Upper lobe of left lung (tissue), 6 donors: Measurements from ENCODE around the gene OLR1. TPM values are rescaled to one million over a fixed set of nuclear protein-coding genes. Genes with fewer than 3 reads are reported as not detected.
"Not testable (repeated sequence)": the region's sequence is repeated elsewhere in the genome, so short reads cannot be mapped to it uniquely, and the experiment has no call there.

ENCODE experiments used
- ATAC-seq, 2 donors: fragments of 200-7000 bp; cut with Tn5 transposase; one replicate each; pipeline ENCODE4 v1.9.1; 2022; ENCODE audit warnings: mild to moderate bottlenecking in 2 of 2, moderate library complexity in 2 of 2; ENCODE audit not compliant: low FRiP score in 2 of 2
- DNase-seq, 2 donors: peaks; one replicate each; pipeline ENCODE4 v3.0.0-alpha.2; 2019 to 2020
- H3K27ac ChIP-seq, 4 donors: fragments of 200-600 bp; sonication (generic); one replicate each; pipeline ENCODE4 v1.5.1; 2016 to 2019
- H3K27me3 ChIP-seq, 4 donors: fragments of 200-600 bp; sonication (generic); one replicate each; pipeline ENCODE4 v1.5.1; 2017 to 2019
- H3K36me3 ChIP-seq, 4 donors: fragments of 200-600 bp; sonication (generic); one replicate each; pipeline ENCODE4 v1.5.1; 2016 to 2019
- H3K4me1 ChIP-seq, 4 donors: fragments of 200-600 bp; sonication (generic); one replicate each; pipeline ENCODE4 v1.5.1; 2018 to 2019
- H3K4me3 ChIP-seq, 4 donors: fragments of 200-600 bp; sonication (generic); one replicate each; pipeline ENCODE4 v1.5.1; 2017 to 2019; ENCODE audit warnings: mild to moderate bottlenecking in 2 of 4, moderate library complexity in 1 of 4
- H3K9me3 ChIP-seq, 4 donors: fragments of 200-600 bp; sonication (generic); one replicate each; pipeline ENCODE4 v1.5.1; 2018 to 2019
- EP300 ChIP-seq, 4 donors: sonication (generic); formaldehyde crosslinking; IDR thresholded peaks; one replicate each; pipeline ENCODE4 v1.5.1; 2017; ENCODE audit warnings: antibody characterized with exemption in 4 of 4, control low read depth in 2 of 4
- POLR2A ChIP-seq, 4 donors: fragments of 450-650 bp; IDR thresholded peaks; one replicate each; pipeline ENCODE4 v1.5.1; 2016 to 2017; ENCODE audit warnings: antibody characterized with exemption in 4 of 4, mild to moderate bottlenecking in 2 of 4
- POLR2AphosphoS5 ChIP-seq, 2 donors: sonication (generic); formaldehyde crosslinking; IDR thresholded peaks; one replicate each; pipeline ENCODE4 v1.5.1; 2017; ENCODE audit warnings: antibody characterized with exemption in 2 of 2
- WGBS, 2 donors: methylation state at CpG; one replicate each; pipeline ENCODE4 v1.1.5; 2017 to 2018; 5-methylcytosine and 5-hydroxymethylcytosine counted together
- total RNA-seq, 6 donors: library from RNA; depleted of rRNA in 4 of 6; stranded (reverse); fragments of >200 nt in 4 of 6; gene quantifications; one replicate each; pipeline versions ENCODE4 v1.1.0 to v1.2.1, GENCODE V29; 2016 to 2021
- TF ChIP-seq, protein P1 (sequence below), 6 experiments: fragments of 450-650 bp in 4 of 6; fragments of 200-600 bp in 2 of 6; sonication (generic) in 2 of 6; IDR thresholded peaks; one replicate each; pipeline ENCODE4 v1.5.1; 2016 to 2019; ENCODE audit warnings: antibody characterized with exemption in 6 of 6
- donor health status: DM: no; HTN: no; CAD: no; lungs with moderate emphysema.
- donor health status: DM: no; HTN: yes; CAD: no; lungs with severe emphysema.

Gene OLR1
- total RNA-seq, 6 donors from 2014 or later, result 51.2 to 163 (median 113) TPM

DNA sequence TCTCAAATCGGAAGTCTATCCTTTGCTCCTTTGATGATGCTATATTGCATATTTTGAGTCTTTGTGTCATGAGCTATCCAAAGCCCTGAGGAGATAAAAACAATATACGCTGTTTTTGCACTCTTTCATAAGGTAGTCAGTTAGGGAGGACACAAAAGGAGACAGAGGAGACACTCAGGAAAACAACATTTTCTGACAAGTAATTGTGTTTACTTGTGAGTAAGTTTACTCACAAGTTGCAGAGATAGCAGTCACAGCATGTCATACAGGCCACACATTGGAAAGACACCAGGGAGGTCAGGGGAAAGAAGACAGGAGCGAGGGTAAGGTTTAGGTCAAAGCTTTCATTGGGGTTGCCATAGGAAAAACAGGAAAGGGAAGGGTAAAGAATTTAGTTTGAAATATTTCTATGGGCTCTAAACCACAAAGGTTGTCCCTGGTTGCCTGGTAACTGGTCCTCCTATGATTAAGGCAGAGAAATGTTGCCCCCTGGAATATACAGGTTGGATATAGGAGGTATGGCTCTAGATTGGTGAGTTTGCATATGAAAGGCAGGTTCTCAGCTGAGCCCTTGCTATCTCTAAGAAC lies 33.4 kb upstream of the OLR1 start:
- WGBS, 2 donors, result 60 to 74% methylated on average over 3 of the region's 3 CpGs
- H3K27me3 ChIP-seq, result no peaks in the 10 kb centered on the region
- DNase-seq, result no peak
- no peak for ATAC-seq
- H3K9me3 ChIP-seq, result no peaks in the 10 kb centered on the region
- no peak overlapping the region for H3K4me3 ChIP-seq
- no peak overlapping the region for H3K27ac ChIP-seq
- no peak for TF ChIP-seq POLR2A (IDR thresholded peaks at IDR 0.05)
- TF ChIP-seq EP300 (IDR thresholded peaks at IDR 0.05), result no peak
- TF ChIP-seq POLR2AphosphoS5 (IDR thresholded peaks at IDR 0.05), result no peak
- TF ChIP-seq, protein P1, sequence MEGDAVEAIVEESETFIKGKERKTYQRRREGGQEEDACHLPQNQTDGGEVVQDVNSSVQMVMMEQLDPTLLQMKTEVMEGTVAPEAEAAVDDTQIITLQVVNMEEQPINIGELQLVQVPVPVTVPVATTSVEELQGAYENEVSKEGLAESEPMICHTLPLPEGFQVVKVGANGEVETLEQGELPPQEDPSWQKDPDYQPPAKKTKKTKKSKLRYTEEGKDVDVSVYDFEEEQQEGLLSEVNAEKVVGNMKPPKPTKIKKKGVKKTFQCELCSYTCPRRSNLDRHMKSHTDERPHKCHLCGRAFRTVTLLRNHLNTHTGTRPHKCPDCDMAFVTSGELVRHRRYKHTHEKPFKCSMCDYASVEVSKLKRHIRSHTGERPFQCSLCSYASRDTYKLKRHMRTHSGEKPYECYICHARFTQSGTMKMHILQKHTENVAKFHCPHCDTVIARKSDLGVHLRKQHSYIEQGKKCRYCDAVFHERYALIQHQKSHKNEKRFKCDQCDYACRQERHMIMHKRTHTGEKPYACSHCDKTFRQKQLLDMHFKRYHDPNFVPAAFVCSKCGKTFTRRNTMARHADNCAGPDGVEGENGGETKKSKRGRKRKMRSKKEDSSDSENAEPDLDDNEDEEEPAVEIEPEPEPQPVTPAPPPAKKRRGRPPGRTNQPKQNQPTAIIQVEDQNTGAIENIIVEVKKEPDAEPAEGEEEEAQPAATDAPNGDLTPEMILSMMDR (IDR thresholded peaks at IDR 0.05), result no peak
- no peaks in the 10 kb centered on the region for H3K4me1 ChIP-seq
- H3K36me3 ChIP-seq, result no peaks in the 10 kb centered on the region

DNA sequence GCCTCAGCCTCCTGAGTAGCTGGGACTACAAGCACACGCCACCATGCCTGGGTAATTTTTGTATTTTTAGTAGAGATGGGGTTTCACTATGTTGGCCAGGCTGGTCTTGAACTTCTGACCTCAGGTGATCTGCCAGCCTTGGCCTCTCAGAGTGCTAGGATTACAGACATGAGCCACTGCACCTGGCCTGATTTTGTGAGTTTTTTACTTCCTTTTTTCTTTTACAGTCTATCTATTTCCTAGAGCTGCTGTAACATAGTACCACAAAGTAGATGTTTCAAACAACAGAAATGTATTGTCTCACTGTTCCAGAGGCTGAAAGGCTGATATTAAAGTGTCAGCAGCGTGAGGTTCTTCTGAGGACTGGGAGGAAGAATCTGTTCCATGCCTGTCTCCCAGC lies 32.6 kb upstream of the OLR1 start:
- not testable (repeated sequence) for H3K4me1 ChIP-seq, H3K27me3 ChIP-seq, H3K36me3 ChIP-seq, ATAC-seq, H3K4me3 ChIP-seq, H3K27ac ChIP-seq, H3K9me3 ChIP-seq, DNase-seq
- WGBS, 2 donors, result 94% methylated on average over 2 of the region's 2 CpGs

DNA sequence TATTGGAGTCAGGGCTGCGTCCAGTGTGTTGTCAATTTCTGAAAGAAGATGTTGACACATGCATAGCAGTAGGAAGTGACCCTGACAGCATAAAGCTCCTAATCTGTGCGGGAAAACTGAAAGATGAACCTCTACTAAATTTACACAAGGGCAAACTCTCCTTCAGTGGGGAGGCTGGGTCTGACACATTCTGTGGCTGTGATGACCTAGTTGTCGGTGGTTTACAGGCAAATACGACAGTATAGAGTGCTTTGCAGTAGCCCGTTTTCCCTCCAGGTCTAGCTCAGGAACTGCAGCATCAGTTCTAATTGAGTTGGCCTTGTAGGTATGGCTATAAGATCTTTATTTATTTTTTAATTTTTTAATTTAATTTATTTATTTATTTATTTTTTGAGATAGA lies 25.9 kb upstream of the OLR1 start:
- TF ChIP-seq EP300 (IDR thresholded peaks at IDR 0.05), result no peak
- TF ChIP-seq, protein P1 (IDR thresholded peaks at IDR 0.05), result no peak
- no peak for TF ChIP-seq POLR2AphosphoS5 (IDR thresholded peaks at IDR 0.05)
- TF ChIP-seq POLR2A (IDR thresholded peaks at IDR 0.05), result no peak
- H3K4me1 ChIP-seq, result no peaks in the 10 kb centered on the region
- ATAC-seq (no peak), DNase-seq (no peak)
- H3K27ac ChIP-seq, result no peak overlapping the region
- H3K36me3 ChIP-seq, result no peaks in the 10 kb centered on the region
- WGBS, 2 donors, result 73 to 94% methylated on average over 5 of the region's 5 CpGs
- no peaks in the 10 kb centered on the region for H3K27me3 ChIP-seq
- H3K9me3 ChIP-seq, result no peaks in the 10 kb centered on the region
- no peak overlapping the region for H3K4me3 ChIP-seq

DNA sequence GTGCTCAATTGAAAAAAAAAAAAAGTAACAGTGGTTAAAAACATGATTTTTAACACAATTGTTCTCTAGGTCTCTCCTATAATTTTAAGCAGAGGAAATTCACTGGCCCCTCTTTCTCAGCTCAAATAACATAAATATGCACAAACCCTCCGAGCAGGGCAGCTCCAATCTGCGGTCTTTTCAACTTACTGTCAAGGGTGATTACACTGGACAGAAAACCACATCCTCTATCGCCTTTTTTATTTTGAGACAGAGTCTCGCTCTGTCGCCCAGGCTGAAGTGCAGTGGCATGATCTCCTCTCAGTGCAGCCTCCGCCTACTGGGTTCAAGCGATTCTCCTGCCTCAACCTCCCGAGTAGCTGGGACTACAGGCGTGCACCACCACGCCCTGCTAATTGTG lies 24.3 kb upstream of the OLR1 start:
- no peaks in the 10 kb centered on the region for H3K27me3 ChIP-seq
- H3K4me3 ChIP-seq, result no peak overlapping the region
- ATAC-seq (no peak), DNase-seq (no peak)
- WGBS, 2 donors, result 67 to 82% methylated on average over 10 of the region's 10 CpGs
- no peak for TF ChIP-seq POLR2AphosphoS5 (IDR thresholded peaks at IDR 0.05)
- TF ChIP-seq, protein P1 (IDR thresholded peaks at IDR 0.05), result no peak
- TF ChIP-seq POLR2A (IDR thresholded peaks at IDR 0.05), result no peak
- no peak for TF ChIP-seq EP300 (IDR thresholded peaks at IDR 0.05)
- H3K27ac ChIP-seq, result no peak overlapping the region
- H3K4me1 ChIP-seq, result no peaks in the 10 kb centered on the region
- H3K36me3 ChIP-seq, result no peaks in the 10 kb centered on the region
- no peaks in the 10 kb centered on the region for H3K9me3 ChIP-seq

DNA sequence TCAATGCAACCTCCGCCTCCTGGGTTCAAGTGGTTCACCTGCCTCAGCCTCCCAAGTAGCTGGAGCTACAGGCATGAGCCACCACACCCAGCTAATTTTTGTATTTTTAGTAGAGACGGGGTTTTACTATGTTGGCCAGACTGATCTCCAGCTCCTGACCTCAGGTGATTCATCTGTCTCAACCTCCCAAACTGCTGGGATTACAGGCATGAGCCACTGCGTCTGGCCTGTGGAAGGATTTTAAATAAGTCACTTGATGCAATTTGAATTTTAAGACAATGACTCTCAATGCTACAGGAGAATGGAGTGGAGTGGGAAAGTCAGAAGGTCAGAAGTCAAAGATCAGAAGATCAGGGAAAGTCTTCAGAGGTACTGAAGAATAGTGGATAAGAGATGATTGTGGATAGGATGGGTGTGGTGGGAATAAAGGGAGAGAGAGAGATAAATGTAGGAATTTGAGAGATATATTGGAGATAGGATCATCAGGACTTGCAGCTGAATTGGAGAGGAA lies 22.3 kb upstream of the OLR1 start:
- Histone ChIP-seq H3K4me3 (no peak overlapping the region), H3K9me3 (no peaks in the 10 kb centered on the region), H3K4me1 (peaks cover 0 to 6% (median 0%) of the 10 kb centered on the region in 4 donors), H3K36me3 (no peaks in the 10 kb centered on the region), H3K27me3 (no peaks in the 10 kb centered on the region), H3K27ac (no peak overlapping the region)
- WGBS, 2 donors, result 89 to 100% methylated on average over 3 of the region's 3 CpGs
- TF ChIP-seq EP300 (IDR thresholded peaks at IDR 0.05) (no peak), POLR2A (IDR thresholded peaks at IDR 0.05) (no peak), POLR2AphosphoS5 (IDR thresholded peaks at IDR 0.05) (no peak)
- TF ChIP-seq, protein P1 (IDR thresholded peaks at IDR 0.05), result no peak
- DNase-seq, result no peak
- no peak for ATAC-seq
